ENCODE measurements around the gene KCNMB1.

DNA sequence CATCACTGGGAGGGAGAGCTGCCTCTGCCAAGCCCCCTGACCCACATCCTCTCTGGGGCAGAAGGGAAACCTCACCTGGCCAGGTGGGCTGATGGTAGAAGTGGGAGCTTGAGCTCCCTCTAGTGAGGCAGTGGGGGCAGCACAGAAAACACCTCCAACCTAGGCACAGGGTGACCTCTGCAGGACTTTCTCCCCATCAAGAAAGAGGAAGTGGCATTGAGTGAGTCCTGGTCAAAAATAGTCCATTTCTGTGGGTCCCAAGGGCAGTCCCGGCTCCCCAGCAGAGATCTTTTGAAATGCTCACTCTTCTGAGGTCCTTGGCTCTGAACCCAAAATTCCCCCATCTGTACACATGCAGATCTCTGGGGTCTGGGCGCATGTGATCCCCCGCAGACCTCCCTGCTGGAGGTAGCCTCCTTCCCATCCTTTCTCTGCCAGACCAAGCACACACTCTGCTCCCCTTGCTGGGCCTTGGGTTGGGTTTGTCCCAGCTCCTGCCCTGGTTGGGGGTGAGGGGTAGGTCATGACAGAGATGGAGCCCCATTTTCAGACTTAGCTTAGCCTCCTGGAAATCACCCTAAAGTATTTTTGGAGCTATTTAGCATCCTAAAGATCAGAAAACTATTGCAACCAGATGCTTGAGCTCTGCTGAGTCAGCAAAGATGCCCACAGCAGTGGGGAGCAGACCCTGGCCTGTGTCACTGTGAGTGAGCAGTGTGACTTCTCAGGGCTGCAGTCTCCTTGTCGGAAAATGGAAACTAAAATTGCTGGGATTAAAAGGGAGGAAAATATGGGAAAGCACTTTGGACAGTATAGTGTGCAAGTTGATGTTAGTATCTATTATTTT is 50.0 kb downstream of the KCNMB1 start:
- TF ChIP-seq CTCF (IDR thresholded peaks at IDR 0.05; ENCODE audit: extremely low read depth in 1 of 2, insufficient read depth in 1 of 2, low read depth in 1 of 2, low read length in 2 of 2) (no peak), EZH2 (IDR thresholded peaks at IDR 0.05; ENCODE audit: borderline replicate concordance, low read depth, low read length, severe bottlenecking) (no peak), POLR2AphosphoS5 (IDR thresholded peaks at IDR 0.05; ENCODE audit: insufficient read depth, low read depth, low read length) (no peak), POLR2A (IDR thresholded peaks at IDR 0.05; ENCODE audit: low read depth, low read length) (no peak), FOS (IDR thresholded peaks at IDR 0.05; ENCODE audit: borderline replicate concordance, insufficient read depth, low read length) (no peak)

All from endothelial cell of umbilical vein (primary cell).